NCI-H345 treated with DMSO at 0.1 percent for 48 hours (cell line): ENCODE results near the gene TSPAN18.

Source experiments
- DNase-seq: peaks from one replicate; lab custom pipeline; 2025; ENCODE audit not compliant: unreplicated experiment; lab: John Stamatoyannopoulos, UW

The TSPAN18 gene

GRCh38 chr11:44973632-44974401 is 247.1 kb downstream of the TSPAN18 start:
- DNase-seq, result no peak

DNA sequence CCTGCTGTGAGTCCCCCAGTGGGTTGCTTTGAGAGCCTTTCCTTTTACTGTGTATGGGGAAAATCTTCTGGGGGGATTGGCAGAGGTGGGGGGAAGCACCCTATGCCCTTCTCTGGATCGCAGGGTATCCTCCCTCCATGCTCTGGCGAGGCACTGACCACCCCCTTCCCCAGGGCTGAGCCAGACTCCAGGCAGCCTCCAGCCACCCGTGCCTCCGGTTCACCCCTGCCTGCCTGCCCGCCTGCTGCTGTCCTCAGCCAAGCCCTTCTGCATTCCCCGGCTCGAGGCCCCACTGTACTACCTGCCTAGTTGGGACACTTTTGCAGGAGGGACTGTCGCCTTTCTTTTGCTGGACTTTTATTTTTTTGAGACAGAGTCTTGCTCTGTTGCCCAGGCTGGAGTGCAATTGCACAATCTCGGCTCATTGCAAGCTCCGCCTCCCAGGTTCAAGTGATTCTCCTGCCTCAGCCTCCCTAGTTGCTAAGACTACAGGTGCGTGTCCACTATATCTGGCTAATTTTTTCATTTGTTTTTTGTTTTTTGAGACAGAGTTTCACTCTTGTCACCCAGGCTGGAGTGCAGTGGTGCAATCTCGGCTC is 247.7 kb downstream of the TSPAN18 start:
- DNase-seq, result no peak

- no peak for DNase-seq
Observed at GRCh38 chr11:44976576-44976975, 249.8 kb downstream of the TSPAN18 start.

DNA sequence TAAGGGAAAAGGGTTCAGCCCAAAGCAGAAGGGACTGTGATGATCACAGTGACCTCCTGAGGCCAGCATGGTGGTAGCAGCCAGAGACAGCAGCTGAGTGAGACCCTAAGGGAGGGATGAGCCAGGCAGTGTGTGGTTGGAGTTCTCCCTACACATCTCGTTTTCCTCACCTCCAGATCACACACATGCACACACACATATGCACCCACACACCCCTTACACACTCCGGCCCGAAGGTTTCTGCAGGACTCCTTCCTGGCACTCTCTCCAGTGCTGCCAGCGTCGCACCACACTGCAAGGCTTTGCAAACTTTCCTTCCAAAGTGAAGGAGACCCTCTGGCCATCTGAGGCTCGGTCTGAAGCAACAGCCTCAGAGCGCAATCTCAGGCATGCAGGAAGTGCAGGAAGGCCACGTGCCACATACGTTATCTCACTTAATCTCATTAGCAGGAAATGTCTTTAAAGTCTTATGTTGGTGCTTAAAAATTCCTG is 250.8 kb downstream of the TSPAN18 start:
- no peak for DNase-seq

GRCh38 chr11:44978274-44978960 is 251.7 kb downstream of the TSPAN18 start:
- no peak for DNase-seq

GRCh38 chr11:44978961-44979331 is 252.2 kb downstream of the TSPAN18 start:
- peak; percentile 92 for DNase-seq

- DNase-seq, result peak; percentile 80
Observed at GRCh38 chr11:44979543-44980399, 253.0 kb downstream of the TSPAN18 start.

- DNase-seq, result no peak
Observed at GRCh38 chr11:44980533-44981427, 254.0 kb downstream of the TSPAN18 start.
